SK-N-MC (cell line): Measurements from ENCODE around the gene CPB1.

ENCODE experiments used
- DNase-seq: peaks from one replicate; pipeline ENCODE4 v3.0.0-alpha.2; 2011; ENCODE audit warnings: low read depth, low spot score
- H3K27ac ChIP-seq: fragments of 200-600 bp; sonication (generic); 2 replicates; pipeline ENCODE4 v1.5.1; 2016; ENCODE audit warnings: mixed run types
- H3K36me3 ChIP-seq: fragments of 200-600 bp; sonication (generic); 2 replicates; pipeline ENCODE4 v1.6.1; 2017; ENCODE audit warnings: antibody characterized with exemption, low read length, mixed read lengths; ENCODE audit not compliant: insufficient read depth
- H3K4me3 ChIP-seq: fragments of 200-600 bp; sonication (generic); 2 replicates; pipeline ENCODE4 v1.5.1; 2016
- H3K9ac ChIP-seq: fragments of 200-600 bp; sonication (generic); 2 replicates; pipeline ENCODE4 v1.8.0; 2017; ENCODE audit warnings: mixed run types, mixed read lengths; ENCODE audit not compliant: insufficient read length
- H3K9me3 ChIP-seq: fragments of 200-600 bp; sonication (generic); 2 replicates; pipeline ENCODE4 v1.6.1; 2017; ENCODE audit warnings: low read depth, mild to moderate bottlenecking, antibody characterized with exemption, low read length, moderate library complexity, mixed read lengths
- EZH2 ChIP-seq: fragments of 200-600 bp; sonication (generic); IDR thresholded peaks from one replicate; pipeline ENCODE4 v1.6.1; 2017; ENCODE audit warnings: antibody characterized with exemption
- FOXP2 ChIP-seq: optimal IDR thresholded peaks from 2 replicates; pipeline ENCODE3; 2011; ENCODE audit warnings: mild to moderate bottlenecking, moderate library complexity; ENCODE audit not compliant: insufficient read depth; ENCODE audit errors: extremely low read length, control extremely low read depth
- POLR2AphosphoS5 ChIP-seq: IDR thresholded peaks from 2 replicates; pipeline ENCODE4 v1.6.1; 2012; ENCODE audit warnings: mild to moderate bottlenecking, low read depth, low read length, borderline replicate concordance

Gene CPB1

DNA sequence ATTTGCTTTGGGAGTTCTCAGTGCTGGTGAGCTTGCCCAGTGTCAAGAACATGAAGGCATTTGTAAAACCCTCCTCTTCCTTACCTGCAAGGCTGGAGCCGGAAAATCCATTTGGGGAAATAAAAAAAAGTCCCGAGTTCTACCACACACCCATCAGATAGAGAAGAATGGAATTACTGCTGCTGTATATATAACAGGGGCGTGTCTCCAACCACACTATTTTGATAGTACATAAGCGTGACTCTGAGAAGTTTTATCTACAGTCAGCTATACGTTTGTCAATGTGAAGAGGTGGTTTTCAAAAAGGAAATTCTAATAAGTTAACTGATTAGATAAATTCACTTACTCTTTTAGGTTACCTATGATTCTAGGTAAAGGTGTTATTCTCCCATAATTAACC is 36.2 kb downstream of the CPB1 start:
- no peaks in the 10 kb centered on the region for H3K9me3 ChIP-seq
- no peak for DNase-seq
- TF ChIP-seq EZH2 (no peak), FOXP2 (no peak)
- H3K9ac ChIP-seq, result no peak overlapping the region
- H3K27ac ChIP-seq, result no peak overlapping the region
- H3K36me3 ChIP-seq, result no peaks in the 10 kb centered on the region
- no peak overlapping the region for H3K4me3 ChIP-seq

DNA sequence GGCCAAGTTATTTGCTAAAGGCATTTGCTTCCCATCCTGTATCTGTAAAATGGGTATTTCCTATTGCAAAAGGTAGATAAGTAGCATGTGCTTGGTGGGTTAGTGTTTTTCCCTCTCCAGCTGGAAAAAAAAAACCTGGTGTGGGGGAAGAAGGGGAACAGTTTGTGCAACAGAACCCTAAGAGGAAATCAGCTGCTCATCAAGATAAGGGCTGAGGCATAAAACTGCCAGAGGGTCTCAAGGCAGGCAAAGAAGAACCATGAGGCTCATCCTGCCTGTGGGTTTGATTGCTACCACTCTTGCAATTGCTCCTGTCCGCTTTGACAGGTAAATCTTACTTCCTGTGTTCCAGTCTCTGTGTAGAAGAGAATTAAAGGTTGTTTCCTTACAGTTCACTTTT is 37.4 kb downstream of the CPB1 start, which contains the start of gene CPA3:
Gene CPA3 (plus strand): TSS at position 248 of the 400 bp plus-strand sequence. CDS start 12 bp downstream, at position 260.
- no peak within 1 kb of the TSS for H3K4me3 ChIP-seq
- no peak within 1 kb of the TSS for H3K27ac ChIP-seq
- H3K9ac ChIP-seq, result no peak within 1 kb of the TSS
- no peaks in the 10 kb centered on the region for H3K9me3 ChIP-seq
- DNase-seq, result no peak
- no peaks in the 10 kb centered on the region for H3K36me3 ChIP-seq
- no peak for TF ChIP-seq EZH2
- TF ChIP-seq FOXP2, result no peak
- no peak for TF ChIP-seq POLR2AphosphoS5

DNA sequence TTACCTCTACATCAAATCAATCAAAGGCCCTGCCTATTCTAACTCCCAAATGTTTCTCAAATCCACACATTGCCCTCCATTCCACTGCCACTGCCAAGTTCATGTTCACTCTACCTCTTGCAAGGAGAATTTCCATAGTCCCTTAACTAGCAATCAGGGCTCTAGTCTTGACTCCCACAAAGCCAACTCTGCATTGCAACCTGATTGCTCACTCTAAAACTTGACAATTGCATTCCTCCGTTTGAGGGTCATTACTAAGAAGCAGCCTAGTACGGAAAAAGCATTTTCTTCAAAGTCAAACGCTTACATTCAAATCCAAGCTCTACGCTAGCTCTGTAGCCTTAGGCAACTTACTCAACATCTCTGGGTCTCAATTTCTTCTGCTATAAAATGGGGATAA is 38.6 kb downstream of the CPB1 start:
- no peak overlapping the region for H3K4me3 ChIP-seq

DNA sequence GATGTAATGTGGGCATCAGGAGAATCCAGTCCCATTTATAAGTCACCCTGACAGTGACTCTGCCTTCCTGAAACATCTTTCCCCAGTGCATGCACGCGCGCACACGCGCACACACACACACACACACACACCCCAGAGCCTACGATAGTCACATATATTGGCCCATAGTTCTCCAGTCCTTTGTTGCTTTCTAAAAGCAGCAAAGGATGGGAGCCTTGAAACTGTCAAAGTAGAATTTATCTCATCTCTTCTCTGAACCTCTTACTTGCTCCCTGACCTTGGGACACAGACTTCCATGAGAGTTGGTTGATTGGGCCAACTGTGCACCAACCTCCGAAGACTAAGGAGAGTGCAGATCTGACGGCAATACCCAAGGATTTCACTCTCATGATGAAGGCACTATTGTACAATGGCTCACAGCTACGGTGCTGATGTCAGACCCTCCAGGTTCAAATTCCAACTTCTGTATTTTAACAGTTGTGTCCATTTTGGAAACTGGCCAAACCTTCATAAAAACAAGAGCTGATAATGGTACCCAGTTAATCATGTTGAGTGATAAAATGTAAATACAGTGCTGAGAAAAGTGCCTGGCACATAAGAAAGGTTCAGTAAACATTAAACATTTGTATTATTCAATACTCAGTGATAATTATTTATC is 45.8 kb downstream of the CPB1 start:
- DNase-seq, result no peak
- Histone ChIP-seq H3K9ac (no peak overlapping the region), H3K27ac (no peak overlapping the region), H3K36me3 (no peaks in the 10 kb centered on the region), H3K4me3 (no peak overlapping the region), H3K9me3 (no peaks in the 10 kb centered on the region)
- TF ChIP-seq POLR2AphosphoS5 (no peak), FOXP2 (no peak), EZH2 (no peak)

More for the DNA sequence above, 38.6 kb downstream of the CPB1 start:
- TF ChIP-seq FOXP2, result no peak
- TF ChIP-seq POLR2AphosphoS5, result no peak
- TF ChIP-seq EZH2, result no peak
- H3K27ac ChIP-seq, result no peak overlapping the region
- H3K9ac ChIP-seq, result no peak overlapping the region
- DNase-seq, result no peak
- no peaks in the 10 kb centered on the region for H3K36me3 ChIP-seq
- no peaks in the 10 kb centered on the region for H3K9me3 ChIP-seq

DNA sequence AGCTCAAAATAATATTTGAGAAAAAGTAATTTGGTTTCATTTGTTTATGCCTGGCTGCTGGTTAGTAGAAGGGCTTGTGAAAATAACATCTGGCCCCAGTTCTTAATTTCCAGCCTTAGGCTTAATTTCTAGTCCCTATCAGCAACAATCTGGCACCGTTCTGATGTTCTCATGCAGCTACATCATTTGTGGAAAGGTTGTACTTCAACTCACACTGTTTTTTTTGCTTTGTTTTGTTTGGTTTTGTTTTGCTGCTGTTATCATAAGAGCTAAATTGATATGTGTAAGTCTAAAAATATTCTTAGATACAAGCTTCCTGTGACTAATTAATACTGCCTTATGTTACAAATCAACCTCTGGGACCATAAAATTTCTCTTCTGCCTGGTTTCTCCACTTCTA is 46.4 kb downstream of the CPB1 start:
- Histone ChIP-seq H3K9ac (no peak overlapping the region), H3K9me3 (no peaks in the 10 kb centered on the region), H3K4me3 (no peak overlapping the region), H3K27ac (no peak overlapping the region), H3K36me3 (no peaks in the 10 kb centered on the region)
- TF ChIP-seq EZH2 (no peak), FOXP2 (no peak), POLR2AphosphoS5 (no peak)
- no peak for DNase-seq

GRCh38 chr3:148878095-148878494 is 50.5 kb downstream of the CPB1 start:
- no peak for DNase-seq
- no peak overlapping the region for H3K27ac ChIP-seq
- H3K4me3 ChIP-seq, result no peak overlapping the region
- TF ChIP-seq EZH2 (no peak), FOXP2 (no peak), POLR2AphosphoS5 (no peak)
- no peak overlapping the region for H3K9ac ChIP-seq
- H3K9me3 ChIP-seq, result no peaks in the 10 kb centered on the region
- H3K36me3 ChIP-seq, result no peaks in the 10 kb centered on the region

GRCh38 chr3:148879256-148879655 is 51.6 kb downstream of the CPB1 start:
- H3K9me3 ChIP-seq, result no peaks in the 10 kb centered on the region
- H3K36me3 ChIP-seq, result no peaks in the 10 kb centered on the region
- no peak overlapping the region for H3K4me3 ChIP-seq
- no peak for DNase-seq
- TF ChIP-seq FOXP2 (no peak), POLR2AphosphoS5 (no peak), EZH2 (no peak)
- no peak overlapping the region for H3K27ac ChIP-seq
- H3K9ac ChIP-seq, result no peak overlapping the region

- H3K36me3 ChIP-seq, result no peaks in the 10 kb centered on the region
- H3K9me3 ChIP-seq, result no peaks in the 10 kb centered on the region
- H3K4me3 ChIP-seq, result no peak overlapping the region
- TF ChIP-seq EZH2 (no peak), POLR2AphosphoS5 (no peak)
- H3K27ac ChIP-seq, result no peak overlapping the region
- DNase-seq, result no peak
- no peak overlapping the region for H3K9ac ChIP-seq
Observed at GRCh38 chr3:148880681-148881080, 53.1 kb downstream of the CPB1 start.

DNA sequence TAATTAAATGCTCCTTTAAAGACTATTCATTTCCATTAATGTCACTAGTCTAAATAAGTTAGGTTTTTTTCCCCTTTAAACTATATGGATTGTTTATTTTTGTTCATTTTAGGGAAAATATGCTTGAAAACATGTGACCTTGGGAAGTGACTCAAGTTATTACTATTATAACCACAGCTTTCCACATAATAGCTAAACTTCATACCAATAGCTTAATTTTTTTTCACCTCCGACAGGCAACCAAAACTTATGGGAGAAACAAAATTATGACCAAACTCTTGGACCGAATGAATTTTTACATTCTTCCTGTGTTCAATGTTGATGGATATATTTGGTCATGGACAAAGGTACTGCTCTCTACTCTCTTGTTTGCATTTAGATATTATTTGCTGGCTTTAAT is 53.7 kb downstream of the CPB1 start:
- H3K9ac ChIP-seq, result no peak overlapping the region
- H3K36me3 ChIP-seq, result no peaks in the 10 kb centered on the region
- TF ChIP-seq POLR2AphosphoS5 (no peak), EZH2 (no peak), FOXP2 (no peak)
- H3K4me3 ChIP-seq, result no peak overlapping the region
- DNase-seq, result no peak
- no peaks in the 10 kb centered on the region for H3K9me3 ChIP-seq
- H3K27ac ChIP-seq, result no peak overlapping the region
